GM23338 (cell line): ENCODE results near the gene TIMM21. TPM values are rescaled to one million over a fixed set of nuclear protein-coding genes. Genes with fewer than 3 reads are reported as not detected.

Experiments used
- ATAC-seq: fragments of 200-7000 bp; cut with Tn5 transposase; 3 replicates; pipeline ENCODE4 v1.9.1; 2020
- DNase-seq: peaks from one replicate; pipeline ENCODE4 v3.0.0-alpha.2; 2015; ENCODE audit warnings: low spot score
- H2AFZ ChIP-seq: fragments of 200-600 bp; sonication (generic); 2 replicates; pipeline ENCODE4 v1.8.0; 2016; ENCODE audit warnings: antibody characterized with exemption, mild to moderate bottlenecking, moderate library complexity
- H3F3A ChIP-seq: fragments of 200-600 bp; sonication (generic); replicated peaks from 2 replicates; pipeline ENCODE4 v1.8.0; 2017; ENCODE audit warnings: antibody characterized with exemption, mixed run types, low read depth
- H3K27ac ChIP-seq: fragments of 200-600 bp; sonication (generic); 2 replicates; pipeline ENCODE4 v1.6.1; 2016; ENCODE audit warnings: low read depth
- H3K27me3 ChIP-seq: fragments of 200-600 bp; sonication (generic); 2 replicates; pipeline ENCODE4 v1.8.0; 2016; ENCODE audit warnings: mild to moderate bottlenecking, mixed run types, moderate library complexity; ENCODE audit not compliant: insufficient read depth
- H3K36me3 ChIP-seq: fragments of 200-600 bp; sonication (generic); 2 replicates; pipeline ENCODE4 v1.8.0; 2016; ENCODE audit warnings: mild to moderate bottlenecking; ENCODE audit not compliant: insufficient read depth
- H3K4me1 ChIP-seq: fragments of 200-600 bp; sonication (generic); 2 replicates; pipeline ENCODE4 v1.8.0; 2016; ENCODE audit warnings: mild to moderate bottlenecking, moderate library complexity; ENCODE audit not compliant: insufficient read depth
- H3K4me2 ChIP-seq: fragments of 200-600 bp; sonication (generic); 2 replicates; pipeline ENCODE4 v1.7.1; 2017; ENCODE audit warnings: mixed run types
- H3K4me3 ChIP-seq: fragments of 200-600 bp; sonication (generic); 2 replicates; pipeline ENCODE4 v1.6.1; 2016; ENCODE audit warnings: mixed run types
- H3K79me2 ChIP-seq: fragments of 200-600 bp; sonication (generic); replicated peaks from 2 replicates; pipeline ENCODE4 v1.8.0; 2017; ENCODE audit warnings: mild to moderate bottlenecking; ENCODE audit not compliant: insufficient read depth
- H3K9me2 ChIP-seq: fragments of 200-600 bp; sonication (generic); 2 replicates; pipeline ENCODE4 v1.8.0; 2017; ENCODE audit not compliant: insufficient read depth
- H4K20me1 ChIP-seq: fragments of 200-600 bp; sonication (generic); replicated peaks from 2 replicates; pipeline ENCODE4 v1.8.0; 2017; ENCODE audit warnings: mild to moderate bottlenecking; ENCODE audit not compliant: insufficient read depth
- H3K27ac Mint-ChIP-seq: 2 replicates; pipeline ENCODE4 v1.8.0; 2020; ENCODE audit warnings: inconsistent platforms, mild to moderate bottlenecking, moderate library complexity, mixed read lengths
- H3K27me3 Mint-ChIP-seq: 3 replicates; pipeline ENCODE4 v1.8.0; 2022; ENCODE audit warnings: low read depth, mild to moderate bottlenecking, moderate library complexity, mixed read lengths, inconsistent platforms; ENCODE audit not compliant: insufficient read depth, poor library complexity
- H3K36me3 Mint-ChIP-seq: 3 replicates; pipeline ENCODE4 v1.8.0; 2021; ENCODE audit warnings: low read depth, mild to moderate bottlenecking, inconsistent platforms, moderate library complexity, mixed read lengths
- H3K4me1 Mint-ChIP-seq: 3 replicates; pipeline ENCODE4 v1.8.0; 2020; ENCODE audit warnings: mild to moderate bottlenecking, inconsistent platforms, mixed read lengths
- H3K4me3 Mint-ChIP-seq: 3 replicates; pipeline ENCODE4 v1.8.0; 2021; ENCODE audit warnings: moderate library complexity, mild to moderate bottlenecking, inconsistent platforms, mixed read lengths
- H3K9me3 Mint-ChIP-seq: 3 replicates; pipeline ENCODE4 v1.8.0; 2020; ENCODE audit warnings: moderate library complexity, mild to moderate bottlenecking, inconsistent platforms, mixed read lengths
- CREB1 ChIP-seq: fragments of 250-450 bp; sonication (Bioruptor Pico); IDR thresholded peaks from 2 replicates; pipeline ENCODE4 v1.5.0; 2020; ENCODE audit warnings: low read depth, mild to moderate bottlenecking, moderate library complexity
- CTCF ChIP-seq, 2 experiments: fragments of 200-600 bp in 1 of 2; sonication (generic) in 1 of 2; conservative IDR thresholded peaks; 2 replicates each; pipeline versions ENCODE4 v1.5.1 to v1.6.1; 2016 to 2017; ENCODE audit warnings: antibody characterized with exemption in 2 of 2, low read depth in 2 of 2, mild to moderate bottlenecking in 2 of 2, moderate library complexity in 1 of 2
- ETS1 ChIP-seq: IDR thresholded peaks from 2 replicates; pipeline ENCODE4 v1.6.1; 2016; ENCODE audit warnings: antibody characterized with exemption
- EZH2 ChIP-seq: fragments of 200-600 bp; sonication (generic); IDR thresholded peaks from one replicate; pipeline ENCODE4 v1.8.0; 2017; ENCODE audit warnings: antibody characterized with exemption, mild to moderate bottlenecking, low read depth; ENCODE audit not compliant: unreplicated experiment
- EZH2phosphoT487 ChIP-seq: fragments of 200-600 bp; sonication (generic); IDR thresholded peaks from one replicate; pipeline ENCODE4 v1.8.1; 2018; ENCODE audit warnings: antibody characterized with exemption; ENCODE audit not compliant: unreplicated experiment
- JUNB ChIP-seq: IDR thresholded peaks from one replicate; pipeline ENCODE4 v1.6.1; 2016; ENCODE audit warnings: antibody characterized with exemption; ENCODE audit not compliant: unreplicated experiment
- NANOG ChIP-seq: IDR thresholded peaks from 2 replicates; pipeline ENCODE4 v1.6.1; 2016; ENCODE audit warnings: antibody characterized with exemption, borderline replicate concordance
- POLR2AphosphoS5 ChIP-seq: IDR thresholded peaks from 2 replicates; pipeline ENCODE4 v1.6.1; 2016; ENCODE audit warnings: antibody characterized with exemption, low read depth
- REST ChIP-seq: IDR thresholded peaks from one replicate; pipeline ENCODE4 v1.6.1; 2018; ENCODE audit warnings: antibody characterized with exemption; ENCODE audit not compliant: unreplicated experiment
- ZNF114 ChIP-seq: fragments of 250-450 bp; sonication (Bioruptor Pico); IDR thresholded peaks from 2 replicates; pipeline ENCODE4 v1.5.0; 2020; ENCODE audit warnings: mild to moderate bottlenecking, moderate library complexity
- ZNF331 ChIP-seq: fragments of 250-450 bp; sonication (Bioruptor Pico); IDR thresholded peaks from 2 replicates; pipeline ENCODE4 v1.5.0; 2020; ENCODE audit warnings: low read depth, mild to moderate bottlenecking, moderate library complexity
- ZNF462 ChIP-seq: fragments of 250-450 bp; sonication (Bioruptor Pico); IDR thresholded peaks from 2 replicates; pipeline ENCODE4 v1.5.0; 2020; ENCODE audit warnings: mild to moderate bottlenecking, moderate library complexity
- polyA plus RNA-seq: library from polyadenylated mRNA; unstranded; fragments of >200 nt; fragmentation: Nextera tagmentation; extraction: Ambion mirVana; gene quantifications from 2 replicates; pipeline ENCODE4 v1.2.1, GENCODE V29; 2016
- total RNA-seq: library from RNA; depleted of rRNA; stranded (reverse); fragments of >200 nt; shearing (Covaris generic); gene quantifications from 2 replicates; pipeline ENCODE4 v1.2.3, GENCODE V29; 2014

The TIMM21 gene
- total and polyA plus RNA-seq, 2 experiments from 2014 or later: 49.2 to 97.6 TPM

- H3K9me3 Mint-ChIP-seq: no peaks in the 10 kb centered on the region
- H3K4me1 ChIP-seq: peaks cover 5% of the 10 kb centered on the region
- H3K4me3 Mint-ChIP-seq: peak overlapping the region; percentile 48
- peak; percentile 74 for DNase-seq
- H3K4me3 ChIP-seq: 0 out of 2 replicates have a peak overlapping the region, but pooled peaks have one; percentile 8
- peaks cover 7% of the 10 kb centered on the region for H3K27me3 Mint-ChIP-seq
- no peak overlapping the region for H3K27ac Mint-ChIP-seq
- H3K27ac ChIP-seq: no peak overlapping the region
- H3K79me2 ChIP-seq: no peaks in the 10 kb centered on the region
- no peaks in the 10 kb centered on the region for H3K36me3 ChIP-seq
- no peaks in the 10 kb centered on the region for H3K27me3 ChIP-seq
- TF ChIP-seq NANOG (no peak), CTCF (conservative IDR thresholded peaks at IDR 0.05; ENCODE audit: low read depth in 2 of 2) (peak; percentile 85 to 94), EZH2 (no peak), REST (no peak), JUNB (no peak), ZNF331 (CRISPR knock-in tag) (no peak), POLR2AphosphoS5 (no peak), ZNF462 (peak; percentile 66; the same call in 1 of the 2 replicates), ZNF114 (CRISPR knock-in tag) (no peak), CREB1 (no peak), EZH2phosphoT487 (no peak), ETS1 (no peak)
- no peak overlapping the region for H3K4me2 ChIP-seq
- peak; percentile 80 for ATAC-seq
- H3K36me3 Mint-ChIP-seq: no peaks in the 10 kb centered on the region; the same call in 2 of the 3 replicates
- H4K20me1 ChIP-seq: no peaks in the 10 kb centered on the region
- no peaks in the 10 kb centered on the region for H3K9me2 ChIP-seq
- peaks cover 19% of the 10 kb centered on the region for H3K4me1 Mint-ChIP-seq
- H2AFZ ChIP-seq: no peak overlapping the region
- no peaks in the 10 kb centered on the region for H3F3A ChIP-seq
Measured at GRCh38 chr18:74196220-74197119, 48.1 kb downstream of the TIMM21 start.
